Liver (tissue), 9 donors: ENCODE measurements around the gene CREM. TPM values are rescaled to one million over a fixed set of nuclear protein-coding genes. Genes with fewer than 3 reads are reported as not detected.

Experiments
- DNase-seq: peaks from one replicate; pipeline ENCODE4 v3.0.0-alpha.2; 2017; ENCODE audit warnings: low spot score
- H3K27ac ChIP-seq, 2 donors: one replicate each; pipeline ENCODE4 v1.7.0; 2013; ENCODE audit warnings: inconsistent platforms in 2 of 2, low read length in 2 of 2, control low read depth in 1 of 2, low read depth in 1 of 2, mild to moderate bottlenecking in 1 of 2
- H3K27me3 ChIP-seq, 4 donors: one replicate each; pipeline versions ENCODE4 v1.6.1 to v1.7.0; 2013; ENCODE audit warnings: low read length in 3 of 4, inconsistent platforms in 1 of 4, mild to moderate bottlenecking in 1 of 4, moderate library complexity in 1 of 4; ENCODE audit not compliant: control insufficient read depth in 4 of 4, insufficient read depth in 4 of 4
- H3K36me3 ChIP-seq, 4 donors: one replicate each; pipeline versions ENCODE4 v1.6.1 to v1.7.0; 2013; ENCODE audit warnings: low read length in 3 of 4, mild to moderate bottlenecking in 3 of 4, low read depth in 1 of 4, moderate library complexity in 1 of 4; ENCODE audit not compliant: control insufficient read depth in 4 of 4, insufficient read depth in 3 of 4
- H3K4me1 ChIP-seq, 4 donors: one replicate each; pipeline versions ENCODE4 v1.6.1 to v1.7.0; 2013; ENCODE audit warnings: low read length in 3 of 4, mild to moderate bottlenecking in 3 of 4, moderate library complexity in 1 of 4; ENCODE audit not compliant: control insufficient read depth in 4 of 4, insufficient read depth in 4 of 4
- H3K4me3 ChIP-seq, 3 donors: one replicate each; pipeline versions ENCODE4 v1.6.1 to v1.7.0; 2013; ENCODE audit warnings: low read length in 3 of 3, control low read depth in 1 of 3, low read depth in 1 of 3, mild to moderate bottlenecking in 1 of 3
- H3K9ac ChIP-seq, 2 donors: one replicate each; pipeline ENCODE4 v1.7.0; 2013; ENCODE audit warnings: low read length in 2 of 2, mild to moderate bottlenecking in 2 of 2, moderate library complexity in 2 of 2, control low read depth in 1 of 2, low read depth in 1 of 2
- H3K9me3 ChIP-seq, 4 donors: one replicate each; pipeline versions ENCODE4 v1.6.1 to v1.7.0; 2013; ENCODE audit warnings: low read length in 3 of 4; ENCODE audit not compliant: control insufficient read depth in 4 of 4
- EGR1 ChIP-seq, 2 donors: IDR thresholded peaks; 2 replicates each; pipeline ENCODE4 v1.6.1; 2016 to 2018; ENCODE audit warnings: antibody characterized with exemption in 2 of 2, low read depth in 2 of 2
- FOXA1 ChIP-seq: IDR thresholded peaks from 2 replicates; pipeline ENCODE4 v1.6.1; 2016; ENCODE audit warnings: antibody characterized with exemption
- FOXA2 ChIP-seq: IDR thresholded peaks from 2 replicates; pipeline ENCODE4 v1.6.1; 2016; ENCODE audit warnings: antibody characterized with exemption
- GABPA ChIP-seq, 2 donors: IDR thresholded peaks in 1 of 2; conservative IDR thresholded peaks in 1 of 2; 2 replicates each; pipeline ENCODE4 v1.6.1; 2016; ENCODE audit warnings: antibody characterized with exemption in 2 of 2, mild to moderate bottlenecking in 1 of 2, moderate library complexity in 1 of 2
- JUND ChIP-seq, 2 donors: IDR thresholded peaks; 2 replicates each; pipeline ENCODE4 v1.6.1; 2016; ENCODE audit warnings: antibody characterized with exemption in 2 of 2
- NR2F2 ChIP-seq: IDR thresholded peaks from 2 replicates; pipeline ENCODE4 v1.6.1; 2016; ENCODE audit warnings: antibody characterized with exemption
- SP1 ChIP-seq: IDR thresholded peaks from 2 replicates; pipeline ENCODE4 v1.6.1; 2018; ENCODE audit warnings: antibody characterized with exemption, mild to moderate bottlenecking
- TAF1 ChIP-seq: conservative IDR thresholded peaks from 2 replicates; pipeline ENCODE4 v1.6.1; 2016; ENCODE audit warnings: antibody characterized with exemption, mild to moderate bottlenecking
- YY1 ChIP-seq: IDR thresholded peaks from 2 replicates; pipeline ENCODE4 v1.6.1; 2016; ENCODE audit warnings: antibody characterized with exemption, mild to moderate bottlenecking
- WGBS: extraction: QIAGEN DNeasy Blood & Tissue Kit; methylation state at CpG from one replicate; pipeline ENCODE4 v1.1.7; 2013; 5-methylcytosine and 5-hydroxymethylcytosine counted together
- polyA plus RNA-seq, 2 donors: library from polyadenylated mRNA; stranded (reverse) in 1 of 2; unstranded in 1 of 2; fragments of 200-250 nt in 1 of 2; fragments of >200 nt in 1 of 2; fragmentation: Nextera tagmentation in 1 of 2; extraction: Ambion mirVana in 1 of 2; gene quantifications; one replicate each; pipeline versions ENCODE4 v1.2.1 to v1.2.3, GENCODE V29; 2013 to 2015
- total RNA-seq, 2 donors: library from RNA; depleted of rRNA; stranded (reverse); fragments of >200 nt; gene quantifications; one replicate each; pipeline ENCODE4 v1.2.3, GENCODE V29; 2014
- TF ChIP-seq, protein P1 (sequence below): fragments of 150-350 bp; IDR thresholded peaks from 2 replicates; pipeline ENCODE4 v1.5.1; 2017; ENCODE audit warnings: improper control_type of control experiment, low read depth, low read length; ENCODE audit not compliant: missing input control
- TF ChIP-seq, protein P2 (sequence below): IDR thresholded peaks from 2 replicates; pipeline ENCODE4 v1.6.1; 2016; ENCODE audit warnings: antibody characterized with exemption
- TF ChIP-seq, protein P3 (sequence below): IDR thresholded peaks from 2 replicates; pipeline ENCODE4 v1.6.1; 2016; ENCODE audit warnings: antibody characterized with exemption
- TF ChIP-seq, protein P4 (sequence below): IDR thresholded peaks from 2 replicates; pipeline ENCODE4 v1.6.1; 2016; ENCODE audit warnings: antibody characterized with exemption
- donor health status: healthy.
- donor health status: healthy.
- donor health status: healthy.
- donor health status: healthy.
- donor health status: healthy.

Gene CREM
- total and polyA plus RNA-seq, 4 donors = 14.8 to 25.5 (median 22.2) TPM

DNA sequence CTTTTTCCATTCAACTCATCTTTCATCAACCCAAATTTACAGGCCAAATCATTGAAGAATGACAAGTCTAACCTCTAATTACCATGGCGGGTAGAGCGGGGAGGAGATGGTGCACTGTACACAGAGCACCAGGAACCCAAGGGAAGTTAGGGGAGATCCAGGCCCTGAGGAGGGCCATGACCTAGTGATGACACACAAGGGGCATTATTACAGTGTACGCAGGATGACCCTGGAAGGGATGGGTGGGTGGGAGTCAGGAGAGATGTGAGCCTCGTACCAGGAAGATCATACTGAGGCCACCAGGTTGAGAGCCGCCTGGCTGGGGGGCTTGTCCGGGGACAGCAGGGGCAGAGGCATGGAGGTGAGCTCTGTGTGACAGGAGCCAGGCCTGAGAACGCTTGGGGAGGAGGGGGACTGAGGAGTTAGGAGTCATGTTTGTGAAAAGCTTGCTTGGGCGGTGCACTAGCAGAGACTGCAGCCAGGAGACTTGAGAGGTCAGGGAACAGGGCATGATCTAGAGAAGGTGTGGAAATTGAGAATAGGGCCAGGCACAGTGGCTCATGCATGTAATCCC lies 120.2 kb downstream of the CREM start:
- no peaks in the 10 kb centered on the region for H3K27me3 ChIP-seq
- H3K36me3 ChIP-seq = no peaks in the 10 kb centered on the region
- H3K27ac ChIP-seq = no peak overlapping the region
- H3K4me1 ChIP-seq = peaks cover 0 to 5% (median 2%) of the 10 kb centered on the region in 4 donors
- TF ChIP-seq FOXA1 (no peak), YY1 (no peak)
- TF ChIP-seq, protein P1, sequence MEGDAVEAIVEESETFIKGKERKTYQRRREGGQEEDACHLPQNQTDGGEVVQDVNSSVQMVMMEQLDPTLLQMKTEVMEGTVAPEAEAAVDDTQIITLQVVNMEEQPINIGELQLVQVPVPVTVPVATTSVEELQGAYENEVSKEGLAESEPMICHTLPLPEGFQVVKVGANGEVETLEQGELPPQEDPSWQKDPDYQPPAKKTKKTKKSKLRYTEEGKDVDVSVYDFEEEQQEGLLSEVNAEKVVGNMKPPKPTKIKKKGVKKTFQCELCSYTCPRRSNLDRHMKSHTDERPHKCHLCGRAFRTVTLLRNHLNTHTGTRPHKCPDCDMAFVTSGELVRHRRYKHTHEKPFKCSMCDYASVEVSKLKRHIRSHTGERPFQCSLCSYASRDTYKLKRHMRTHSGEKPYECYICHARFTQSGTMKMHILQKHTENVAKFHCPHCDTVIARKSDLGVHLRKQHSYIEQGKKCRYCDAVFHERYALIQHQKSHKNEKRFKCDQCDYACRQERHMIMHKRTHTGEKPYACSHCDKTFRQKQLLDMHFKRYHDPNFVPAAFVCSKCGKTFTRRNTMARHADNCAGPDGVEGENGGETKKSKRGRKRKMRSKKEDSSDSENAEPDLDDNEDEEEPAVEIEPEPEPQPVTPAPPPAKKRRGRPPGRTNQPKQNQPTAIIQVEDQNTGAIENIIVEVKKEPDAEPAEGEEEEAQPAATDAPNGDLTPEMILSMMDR = no peak
- DNase-seq = no peak
- WGBS = 97% methylated on average over 8 of the region's 8 CpGs
- H3K4me3 ChIP-seq = no peak overlapping the region
- H3K9ac ChIP-seq = no peak overlapping the region
- H3K9me3 ChIP-seq = no peaks in the 10 kb centered on the region

DNA sequence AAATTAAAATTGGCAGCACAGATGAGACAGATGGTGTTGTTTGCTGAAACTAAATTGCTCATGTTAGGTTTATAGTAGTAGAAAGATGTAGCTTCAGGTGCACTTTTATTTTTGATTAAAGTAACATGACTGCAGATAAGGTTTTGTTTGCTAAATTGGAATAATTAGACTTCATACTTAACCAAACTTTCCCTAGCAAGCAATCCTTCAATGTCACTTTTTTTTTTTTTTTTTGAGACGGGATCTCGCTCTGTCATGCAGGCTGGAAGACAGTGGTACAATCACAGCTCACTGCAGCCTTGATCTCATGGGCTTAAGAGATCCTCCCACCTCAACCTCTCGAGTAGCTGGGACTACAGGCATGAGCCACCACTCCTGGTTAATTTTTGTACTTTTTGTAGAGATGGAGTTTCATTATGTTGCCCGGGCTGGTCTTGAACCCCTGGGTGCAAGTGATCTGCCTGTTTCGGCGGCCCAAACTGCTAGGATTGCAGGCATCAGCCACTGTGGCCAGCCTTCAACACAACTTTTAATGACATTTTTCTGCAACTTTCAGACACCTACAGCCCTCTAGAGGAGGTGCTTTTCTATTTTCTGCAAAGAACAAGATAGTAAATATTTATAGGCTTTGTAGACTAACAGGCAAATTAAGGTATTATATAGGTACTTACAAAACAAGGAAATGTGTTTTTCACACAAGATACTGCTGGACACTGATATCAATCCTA lies 124.9 kb downstream of the CREM start:
- Histone ChIP-seq H3K9ac (no peak overlapping the region), H3K4me3 (no peak overlapping the region), H3K27me3 (no peaks in the 10 kb centered on the region), H3K36me3 (no peaks in the 10 kb centered on the region), H3K27ac (no peak overlapping the region), H3K9me3 (no peaks in the 10 kb centered on the region), H3K4me1 (no peaks in the 10 kb centered on the region)
- 95% methylated on average over 6 of the region's 6 CpGs for WGBS
- no peak for DNase-seq
- TF ChIP-seq JUND (IDR thresholded peaks at IDR 0.05) (no peak), GABPA (IDR thresholded peaks at IDR 0.05 in 1 of 2, conservative IDR thresholded peaks at IDR 0.05 in 1 of 2) (no peak), TAF1 (no peak), YY1 (no peak), EGR1 (IDR thresholded peaks at IDR 0.05; ENCODE audit: low read depth in 2 of 2) (no peak)

DNA sequence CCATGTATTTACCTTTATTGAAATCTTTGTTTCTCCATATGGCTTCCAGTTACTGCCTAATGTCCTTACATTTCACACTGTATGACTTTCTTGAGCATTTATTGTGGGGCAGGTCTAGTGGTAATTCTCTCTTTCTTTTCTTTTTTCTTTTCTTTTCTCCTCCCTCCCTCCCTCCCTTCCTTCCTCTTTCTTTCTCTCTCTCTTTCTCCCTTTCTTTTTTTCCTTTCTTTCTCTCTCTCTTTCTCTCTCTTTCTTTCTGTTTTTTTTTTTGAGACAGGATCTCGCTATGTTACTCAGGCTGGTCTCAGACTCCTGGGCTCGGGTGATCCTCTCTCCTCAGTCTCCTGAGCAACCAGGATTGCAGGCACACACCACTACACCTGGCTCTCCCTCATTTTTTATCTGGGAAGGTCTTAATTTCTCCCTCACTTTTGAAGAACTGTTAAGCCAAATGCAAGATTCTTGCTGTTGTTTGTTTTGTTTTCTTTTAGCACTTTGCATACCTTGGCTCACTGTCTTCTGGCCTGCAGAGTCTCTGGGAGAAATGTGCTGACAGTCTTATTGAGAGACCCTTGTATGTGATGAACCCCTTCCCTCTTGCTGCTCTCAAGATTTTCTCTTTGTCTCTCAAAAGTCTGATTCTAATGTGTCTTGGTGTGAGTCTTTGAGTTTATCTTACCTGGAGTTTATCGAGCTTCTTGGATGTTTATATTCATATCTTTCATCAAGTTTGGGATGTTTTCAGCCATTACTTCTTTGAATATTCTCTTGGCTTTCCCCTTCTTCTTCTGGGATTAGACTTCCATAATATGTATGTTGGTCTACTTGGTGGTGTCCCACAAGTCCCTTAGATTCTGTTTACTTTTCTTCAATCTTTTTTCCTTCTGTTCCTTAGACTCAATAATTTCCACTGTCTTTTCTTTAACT lies 130.7 kb downstream of the CREM start:
- Histone ChIP-seq H3K9me3 (no peaks in the 10 kb centered on the region), H3K4me1 (no peaks in the 10 kb centered on the region), H3K27me3 (no peaks in the 10 kb centered on the region), H3K36me3 (no peaks in the 10 kb centered on the region), H3K4me3 (no peak overlapping the region), H3K27ac (no peak overlapping the region), H3K9ac (no peak overlapping the region)
- WGBS = 91% methylated on average over 3 of the region's 3 CpGs
- TF ChIP-seq, protein P1 = no peak
- TF ChIP-seq SP1 = no peak
- TF ChIP-seq EGR1 (IDR thresholded peaks at IDR 0.05; ENCODE audit: low read depth in 2 of 2) = no peak
- TF ChIP-seq, protein P2, sequence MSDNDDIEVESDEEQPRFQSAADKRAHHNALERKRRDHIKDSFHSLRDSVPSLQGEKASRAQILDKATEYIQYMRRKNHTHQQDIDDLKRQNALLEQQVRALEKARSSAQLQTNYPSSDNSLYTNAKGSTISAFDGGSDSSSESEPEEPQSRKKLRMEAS = no peak
- TF ChIP-seq, protein P3, sequence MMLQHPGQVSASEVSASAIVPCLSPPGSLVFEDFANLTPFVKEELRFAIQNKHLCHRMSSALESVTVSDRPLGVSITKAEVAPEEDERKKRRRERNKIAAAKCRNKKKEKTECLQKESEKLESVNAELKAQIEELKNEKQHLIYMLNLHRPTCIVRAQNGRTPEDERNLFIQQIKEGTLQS = no peak
- no peak for TF ChIP-seq FOXA1
- TF ChIP-seq NR2F2 = no peak
- no peak for TF ChIP-seq GABPA (IDR thresholded peaks at IDR 0.05 in 1 of 2, conservative IDR thresholded peaks at IDR 0.05 in 1 of 2)
- no peak for TF ChIP-seq TAF1
- TF ChIP-seq, protein P4, sequence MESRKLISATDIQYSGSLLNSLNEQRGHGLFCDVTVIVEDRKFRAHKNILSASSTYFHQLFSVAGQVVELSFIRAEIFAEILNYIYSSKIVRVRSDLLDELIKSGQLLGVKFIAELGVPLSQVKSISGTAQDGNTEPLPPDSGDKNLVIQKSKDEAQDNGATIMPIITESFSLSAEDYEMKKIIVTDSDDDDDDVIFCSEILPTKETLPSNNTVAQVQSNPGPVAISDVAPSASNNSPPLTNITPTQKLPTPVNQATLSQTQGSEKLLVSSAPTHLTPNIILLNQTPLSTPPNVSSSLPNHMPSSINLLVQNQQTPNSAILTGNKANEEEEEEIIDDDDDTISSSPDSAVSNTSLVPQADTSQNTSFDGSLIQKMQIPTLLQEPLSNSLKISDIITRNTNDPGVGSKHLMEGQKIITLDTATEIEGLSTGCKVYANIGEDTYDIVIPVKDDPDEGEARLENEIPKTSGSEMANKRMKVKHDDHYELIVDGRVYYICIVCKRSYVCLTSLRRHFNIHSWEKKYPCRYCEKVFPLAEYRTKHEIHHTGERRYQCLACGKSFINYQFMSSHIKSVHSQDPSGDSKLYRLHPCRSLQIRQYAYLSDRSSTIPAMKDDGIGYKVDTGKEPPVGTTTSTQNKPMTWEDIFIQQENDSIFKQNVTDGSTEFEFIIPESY = no peak
- TF ChIP-seq YY1 = no peak
- TF ChIP-seq FOXA2 = no peak
- no peak for DNase-seq
